Fibroblast of peridontal ligament (primary cell): Measurements from ENCODE around the gene WDR7.

Source experiments
- DNase-seq: peaks from one replicate; pipeline ENCODE4 v3.0.0-alpha.2; 2010; ENCODE audit errors: extremely low read depth

Gene WDR7

GRCh38 chr18:56803051-56803450, 151.9 kb downstream of the WDR7 start:
- peak; percentile 8 for DNase-seq

DNA sequence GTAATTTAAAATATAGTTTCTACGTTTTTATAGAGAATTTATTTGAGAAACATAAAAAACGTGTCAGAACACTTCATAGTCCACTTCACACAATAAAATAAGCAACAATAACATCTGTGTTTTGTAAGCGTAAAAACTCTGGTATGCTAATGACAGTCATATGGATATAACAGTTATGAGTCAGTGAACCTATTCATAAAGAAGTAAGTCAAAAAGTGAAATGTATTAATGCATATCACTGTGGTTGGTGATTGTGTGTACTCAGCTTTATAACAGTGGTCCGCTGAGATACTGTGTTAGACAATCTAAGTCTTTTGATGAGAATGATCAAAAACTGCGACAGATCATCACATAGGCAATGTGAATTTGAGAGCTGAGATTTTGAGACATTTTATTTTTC, 153.2 kb downstream of the WDR7 start:
- no peak for DNase-seq

- DNase-seq, result no peak
These were observed 156.7 kb downstream of the WDR7 start for GRCh38 chr18:56807901-56808300.

GRCh38 chr18:56812674-56813073, 161.5 kb downstream of the WDR7 start:
- DNase-seq, result no peak

DNA sequence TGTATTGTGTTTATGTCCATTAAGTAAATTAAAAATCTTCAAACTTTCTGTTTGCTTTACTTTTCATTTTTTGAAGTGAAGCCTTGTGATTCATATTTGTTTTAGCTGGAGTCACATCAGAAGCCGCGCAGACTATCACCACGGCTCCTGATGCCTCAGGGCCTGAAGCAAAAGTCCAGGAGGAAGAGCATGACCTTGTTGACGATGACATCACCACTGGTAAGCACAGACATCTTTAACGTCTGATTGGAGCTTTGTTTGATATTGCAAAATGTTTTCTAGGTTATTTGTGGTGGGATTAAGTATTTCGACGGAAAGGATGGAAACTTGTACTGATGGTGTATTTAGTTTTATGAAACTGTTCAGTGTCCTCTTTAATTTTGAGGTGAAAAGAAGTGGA, 164.8 kb downstream of the WDR7 start:
- peak; percentile 7 for DNase-seq

DNA sequence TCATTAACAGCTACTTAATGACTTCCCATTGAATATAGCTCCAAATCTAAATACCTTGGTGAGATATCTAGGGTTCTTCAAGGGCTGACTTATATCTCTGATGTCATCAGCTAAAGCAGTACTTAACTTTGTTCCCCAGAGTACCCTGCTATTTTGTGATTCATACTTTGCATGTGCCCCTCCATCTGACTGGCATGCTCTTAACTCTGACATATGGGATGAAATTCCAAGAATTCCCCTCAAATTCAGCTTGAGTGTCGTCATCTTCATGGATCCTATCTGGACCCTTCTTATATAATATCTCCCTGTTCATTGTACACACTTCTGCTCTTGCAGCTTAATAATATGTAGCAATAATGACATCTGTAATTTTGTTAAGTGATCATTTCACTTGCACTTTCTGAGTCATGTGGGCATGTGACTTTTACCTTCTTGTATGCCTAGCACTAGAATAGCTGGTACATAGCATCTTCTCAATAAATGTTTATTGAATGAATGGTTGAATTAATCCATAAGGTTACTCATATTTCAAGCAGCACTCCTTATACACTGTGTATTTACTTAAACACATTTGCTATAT, 172.9 kb downstream of the WDR7 start:
- DNase-seq, result peak; percentile 72

GRCh38 chr18:56825321-56825720, 174.2 kb downstream of the WDR7 start:
- no peak for DNase-seq

- no peak for DNase-seq
These were observed 174.7 kb downstream of the WDR7 start for GRCh38 chr18:56825878-56826277.

GRCh38 chr18:56831988-56832387, 180.8 kb downstream of the WDR7 start:
- DNase-seq, result no peak

- DNase-seq, result no peak
These were observed 184.2 kb downstream of the WDR7 start for GRCh38 chr18:56835331-56835730.

GRCh38 chr18:56836173-56836572, 185.0 kb downstream of the WDR7 start:
- DNase-seq, result no peak

DNA sequence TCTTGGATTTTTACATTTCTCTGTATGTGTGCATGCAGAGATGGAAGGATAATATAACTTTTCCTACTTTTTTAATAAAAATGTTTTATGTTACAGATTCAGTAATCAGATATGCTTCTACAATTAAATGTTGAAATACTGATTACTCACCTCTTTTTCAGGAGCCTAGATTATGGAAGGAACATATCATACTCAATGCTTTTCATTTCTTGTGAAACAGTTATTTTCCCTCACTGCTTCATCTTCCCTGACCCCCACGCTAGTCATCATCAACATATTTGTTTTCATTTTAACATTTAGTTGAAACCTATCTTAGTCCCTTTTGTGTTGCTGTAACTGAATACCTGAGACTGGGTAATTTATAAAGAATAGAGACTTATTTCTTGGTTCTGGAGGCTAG, 190.7 kb downstream of the WDR7 start:
- DNase-seq, result no peak

- DNase-seq, result no peak
These were observed 192.1 kb downstream of the WDR7 start for GRCh38 chr18:56843241-56843640.

DNA sequence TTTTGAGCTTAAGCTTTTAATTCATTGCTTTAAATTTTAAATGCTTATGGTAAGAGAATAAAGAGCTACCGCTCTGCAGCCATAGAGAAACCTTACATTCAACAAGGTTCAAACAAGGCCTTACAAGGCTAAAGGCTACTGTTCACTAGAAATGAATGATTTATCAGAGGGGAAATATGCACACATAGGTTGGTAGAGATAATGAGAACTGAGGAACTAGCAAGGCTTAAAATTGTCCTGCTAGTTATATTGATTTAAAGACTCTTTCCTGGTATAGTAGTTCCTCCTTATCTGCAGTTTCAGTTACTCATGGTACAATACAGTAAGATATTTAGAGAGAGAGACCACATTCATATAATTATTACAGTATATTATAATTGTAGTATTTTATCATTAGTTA, 193.4 kb downstream of the WDR7 start:
- DNase-seq, result no peak

DNA sequence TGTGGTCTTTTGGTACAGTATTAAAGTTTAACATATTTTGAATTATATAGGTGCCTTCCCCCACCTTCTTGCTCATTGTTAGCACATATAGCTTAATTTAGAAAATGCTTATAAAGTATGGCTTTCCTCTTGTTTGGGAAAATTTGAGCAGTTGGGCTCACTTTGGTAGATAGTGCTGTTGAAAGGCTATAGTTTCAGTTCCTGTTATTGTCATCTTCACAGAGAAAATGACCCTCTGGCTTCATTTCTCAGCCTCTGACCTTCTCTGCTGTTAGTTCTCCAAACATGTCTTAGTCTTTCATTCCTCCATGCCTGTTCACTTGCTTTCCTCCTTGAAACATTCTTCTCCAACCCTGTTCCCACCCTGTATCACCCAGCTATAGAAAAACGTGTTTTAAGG, 200.6 kb downstream of the WDR7 start:
- no peak for DNase-seq

GRCh38 chr18:56853961-56854360, 202.8 kb downstream of the WDR7 start:
- DNase-seq, result no peak

DNA sequence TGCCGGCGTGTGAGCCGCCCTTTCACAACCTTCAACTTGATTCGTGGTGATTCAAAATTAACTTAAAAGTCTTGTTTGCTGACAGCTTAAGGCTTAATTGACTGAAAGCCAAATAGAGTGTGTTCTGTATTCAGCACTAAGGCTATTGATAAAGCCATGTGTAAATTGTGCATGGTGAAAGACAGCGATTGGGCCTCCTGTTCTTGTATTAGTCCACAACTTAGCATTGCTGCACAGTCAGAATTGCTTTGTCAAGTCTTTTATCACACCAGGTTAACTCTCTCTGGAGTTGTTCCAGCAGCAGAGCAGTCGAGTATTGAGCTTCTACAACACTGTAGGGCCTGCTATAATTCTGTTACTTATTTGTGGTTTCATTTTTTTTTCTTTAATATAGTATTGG, 210.1 kb downstream of the WDR7 start:
- DNase-seq, result no peak

GRCh38 chr18:56869189-56869777, 218.1 kb downstream of the WDR7 start:
- DNase-seq, result peak; percentile 71

DNA sequence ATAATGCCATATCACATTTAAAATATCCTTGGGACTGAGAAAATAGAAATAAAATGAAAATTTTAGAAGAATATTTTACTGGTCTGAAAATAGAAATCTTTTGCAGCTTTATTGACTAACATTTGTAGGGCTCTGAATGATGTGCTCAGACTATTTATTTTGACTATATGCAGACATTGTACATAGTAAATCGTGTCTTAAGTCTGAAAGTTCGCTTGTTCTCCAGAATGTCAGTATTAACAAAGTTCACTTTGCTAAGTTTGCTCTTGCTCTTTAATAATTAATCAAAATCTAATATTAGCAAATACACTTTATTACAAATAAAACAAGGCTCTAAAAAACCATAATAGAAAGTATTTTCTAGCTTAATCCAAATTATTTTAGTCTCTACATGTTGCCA, 219.8 kb downstream of the WDR7 start:
- no peak for DNase-seq

DNA sequence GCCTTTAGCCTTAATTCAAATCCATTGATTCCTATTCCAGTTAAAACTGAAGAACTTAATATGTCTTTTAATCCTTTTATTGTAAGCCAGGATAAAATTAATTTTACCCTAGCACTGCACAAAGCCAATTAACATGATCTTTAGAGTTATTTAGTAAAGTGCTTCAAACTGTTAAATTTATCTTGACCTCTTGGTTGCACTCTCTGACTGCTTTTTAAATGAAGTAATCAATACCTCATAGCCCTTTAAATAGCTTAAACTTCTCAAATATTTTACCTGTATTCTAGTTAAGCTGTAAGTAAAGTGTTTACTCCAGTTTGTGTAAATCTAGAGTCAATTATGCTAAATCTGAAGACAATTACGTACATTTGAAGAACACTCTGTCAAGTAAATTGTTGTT, 221.0 kb downstream of the WDR7 start:
- no peak for DNase-seq

- no peak for DNase-seq
These were observed 222.4 kb downstream of the WDR7 start for GRCh38 chr18:56873441-56874140.

- DNase-seq, result no peak
These were observed 227.6 kb downstream of the WDR7 start for GRCh38 chr18:56878711-56879110.

- DNase-seq, result no peak
These were observed 233.4 kb downstream of the WDR7 start for GRCh38 chr18:56884511-56884910.

DNA sequence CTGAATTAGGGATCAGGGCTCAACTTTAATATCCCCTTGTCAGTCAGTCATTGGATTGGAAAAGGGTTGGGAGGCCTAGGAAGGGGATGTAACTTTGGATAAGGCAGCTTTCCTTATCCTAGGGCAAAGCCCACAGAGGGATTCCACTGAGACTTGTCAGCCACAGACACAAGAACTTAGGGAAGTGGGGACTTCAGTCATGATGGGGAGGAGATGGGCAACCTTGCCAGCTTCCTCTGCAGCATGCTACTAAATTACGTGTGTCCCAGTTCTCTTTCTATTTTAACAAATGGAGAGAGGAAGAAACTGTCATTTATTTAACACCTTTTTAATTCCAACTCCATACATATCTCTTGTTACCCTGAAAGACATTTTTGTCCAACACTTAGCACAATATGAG, 237.8 kb downstream of the WDR7 start:
- no peak for DNase-seq
